ENCODE results near the gene GIGYF1.

DNA sequence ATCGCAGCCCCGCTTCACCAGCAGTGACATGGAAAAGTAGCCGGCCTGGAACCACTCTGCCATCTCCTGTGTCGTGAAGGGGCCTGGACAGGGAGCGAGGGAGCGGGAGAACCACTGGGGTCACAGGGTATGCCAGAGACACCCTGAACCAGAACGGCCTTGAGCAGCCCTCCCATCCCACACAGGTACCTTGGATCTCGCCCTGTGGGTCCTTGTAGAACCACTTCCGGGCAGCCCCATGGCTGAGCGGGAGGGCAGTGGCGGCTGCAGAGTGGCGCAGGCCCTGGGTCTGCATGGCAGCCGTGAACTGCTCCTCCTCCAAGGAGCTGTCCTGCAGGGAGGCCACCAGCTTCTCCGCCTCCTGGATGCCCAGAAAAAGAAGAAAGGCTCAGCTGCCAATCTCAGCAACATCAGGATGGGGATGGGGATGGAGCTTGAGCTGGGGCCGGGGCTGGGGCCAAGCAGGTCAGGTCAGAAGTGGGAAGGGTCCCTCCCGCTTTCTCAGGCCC, 9.5 kb downstream of the GIGYF1 start:
- TF ChIP-seq RFX5 (IDR thresholded peaks at IDR 0.05; ENCODE audit: low read depth, low read length) (no peak), SSRP1 (CRISPR knock-in tag; IDR thresholded peaks at IDR 0.05) (no peak)
- TF ChIP-seq, protein P1, sequence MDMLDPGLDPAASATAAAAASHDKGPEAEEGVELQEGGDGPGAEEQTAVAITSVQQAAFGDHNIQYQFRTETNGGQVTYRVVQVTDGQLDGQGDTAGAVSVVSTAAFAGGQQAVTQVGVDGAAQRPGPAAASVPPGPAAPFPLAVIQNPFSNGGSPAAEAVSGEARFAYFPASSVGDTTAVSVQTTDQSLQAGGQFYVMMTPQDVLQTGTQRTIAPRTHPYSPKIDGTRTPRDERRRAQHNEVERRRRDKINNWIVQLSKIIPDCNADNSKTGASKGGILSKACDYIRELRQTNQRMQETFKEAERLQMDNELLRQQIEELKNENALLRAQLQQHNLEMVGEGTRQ (IDR thresholded peaks at IDR 0.05; ENCODE audit: low read depth, low read length): no peak
- TF ChIP-seq, protein P1 (CRISPR knock-in tag; IDR thresholded peaks at IDR 0.05; ENCODE audit: borderline replicate concordance): no peak
- TF ChIP-seq, protein P2, sequence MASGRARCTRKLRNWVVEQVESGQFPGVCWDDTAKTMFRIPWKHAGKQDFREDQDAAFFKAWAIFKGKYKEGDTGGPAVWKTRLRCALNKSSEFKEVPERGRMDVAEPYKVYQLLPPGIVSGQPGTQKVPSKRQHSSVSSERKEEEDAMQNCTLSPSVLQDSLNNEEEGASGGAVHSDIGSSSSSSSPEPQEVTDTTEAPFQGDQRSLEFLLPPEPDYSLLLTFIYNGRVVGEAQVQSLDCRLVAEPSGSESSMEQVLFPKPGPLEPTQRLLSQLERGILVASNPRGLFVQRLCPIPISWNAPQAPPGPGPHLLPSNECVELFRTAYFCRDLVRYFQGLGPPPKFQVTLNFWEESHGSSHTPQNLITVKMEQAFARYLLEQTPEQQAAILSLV (CRISPR knock-in tag; IDR thresholded peaks at IDR 0.05; ENCODE audit: borderline replicate concordance): no peak
- TF ChIP-seq, protein P3, sequence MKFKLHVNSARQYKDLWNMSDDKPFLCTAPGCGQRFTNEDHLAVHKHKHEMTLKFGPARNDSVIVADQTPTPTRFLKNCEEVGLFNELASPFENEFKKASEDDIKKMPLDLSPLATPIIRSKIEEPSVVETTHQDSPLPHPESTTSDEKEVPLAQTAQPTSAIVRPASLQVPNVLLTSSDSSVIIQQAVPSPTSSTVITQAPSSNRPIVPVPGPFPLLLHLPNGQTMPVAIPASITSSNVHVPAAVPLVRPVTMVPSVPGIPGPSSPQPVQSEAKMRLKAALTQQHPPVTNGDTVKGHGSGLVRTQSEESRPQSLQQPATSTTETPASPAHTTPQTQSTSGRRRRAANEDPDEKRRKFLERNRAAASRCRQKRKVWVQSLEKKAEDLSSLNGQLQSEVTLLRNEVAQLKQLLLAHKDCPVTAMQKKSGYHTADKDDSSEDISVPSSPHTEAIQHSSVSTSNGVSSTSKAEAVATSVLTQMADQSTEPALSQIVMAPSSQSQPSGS (CRISPR knock-in tag; IDR thresholded peaks at IDR 0.05): no peak

Data from HepG2 (cell line).